Measurements from ENCODE around the gene NPBWR2. TPM values are rescaled to one million over a fixed set of nuclear protein-coding genes. Genes with fewer than 3 reads are reported as not detected.

NPBWR2 gene
- total RNA-seq, 1 experiment from 2014 or later = not detected

DNA sequence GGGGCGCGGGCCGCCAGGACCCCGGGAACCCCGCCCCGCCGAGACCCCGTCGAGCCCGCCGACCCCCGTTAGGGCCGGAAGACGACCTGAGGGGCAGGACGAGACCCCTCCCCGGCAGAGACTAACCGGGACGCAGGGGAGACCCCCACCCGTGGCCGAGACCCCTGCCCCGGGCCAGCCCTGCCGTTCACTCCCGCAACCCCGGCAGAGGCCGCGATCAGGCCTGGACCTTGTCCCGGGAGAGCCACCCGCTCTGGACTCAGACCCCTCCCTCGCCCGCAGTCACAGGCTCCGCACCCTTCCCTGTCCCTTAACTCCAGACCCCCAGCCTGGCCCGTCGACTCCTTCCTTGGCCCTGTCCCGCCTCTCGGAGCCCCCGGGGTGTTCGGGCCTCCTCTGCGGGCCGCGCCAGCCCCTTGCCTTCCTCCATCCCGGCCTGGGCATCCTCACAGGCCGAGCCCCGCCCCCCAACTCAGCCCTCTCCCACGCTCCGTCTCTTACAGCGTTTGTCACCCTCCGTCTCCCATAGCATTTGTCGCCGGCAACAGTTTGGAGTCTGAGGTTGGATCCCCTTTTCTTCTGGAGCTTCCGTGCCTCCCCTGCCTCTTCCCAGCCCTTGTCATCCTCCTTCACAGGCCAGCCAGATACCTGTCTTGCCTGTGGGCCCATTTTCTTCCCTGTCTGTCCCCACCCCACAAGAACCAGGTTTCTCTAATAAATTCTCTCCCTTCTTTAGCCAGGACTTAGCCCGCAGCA, 43.8 kb downstream of the NPBWR2 start:
- ChIA-PET CTCF (interaction anchor here (0.9 to 3.0 kb wide), 9 partner anchors 9 to 83 kb away, joined by 3 to 18 read pairs (median 6); partner anchors contain the start of genes PRPF6 and SAMD10), POLR2A (no interaction called here)
- Mint-ChIP-seq H3K36me3 (no peaks in the 10 kb centered on the region), H3K4me1 (peaks cover 32% of the 10 kb centered on the region), H3K4me3 (peak overlapping the region; percentile 82), H3K27ac (no peak overlapping the region), H3K9me3 (no peaks in the 10 kb centered on the region), H3K27me3 (ENCODE audit: low read depth) (peaks cover 7% of the 10 kb centered on the region)
- TF ChIP-seq, protein P1, sequence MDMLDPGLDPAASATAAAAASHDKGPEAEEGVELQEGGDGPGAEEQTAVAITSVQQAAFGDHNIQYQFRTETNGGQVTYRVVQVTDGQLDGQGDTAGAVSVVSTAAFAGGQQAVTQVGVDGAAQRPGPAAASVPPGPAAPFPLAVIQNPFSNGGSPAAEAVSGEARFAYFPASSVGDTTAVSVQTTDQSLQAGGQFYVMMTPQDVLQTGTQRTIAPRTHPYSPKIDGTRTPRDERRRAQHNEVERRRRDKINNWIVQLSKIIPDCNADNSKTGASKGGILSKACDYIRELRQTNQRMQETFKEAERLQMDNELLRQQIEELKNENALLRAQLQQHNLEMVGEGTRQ (CRISPR knock-in tag; IDR thresholded peaks at IDR 0.05) = no peak
- 0 out of 2 replicates have a peak, but pooled peaks have one; percentile 41 for TF ChIP-seq ZNF232 (CRISPR knock-in tag; IDR thresholded peaks at IDR 0.05)
- TF ChIP-seq ELF4 (CRISPR knock-in tag; IDR thresholded peaks at IDR 0.05; ENCODE audit: low read depth) = no peak
- 0 out of 2 replicates have a peak, but pooled peaks have one; percentile 37 for TF ChIP-seq ZBTB43 (CRISPR knock-in tag; IDR thresholded peaks at IDR 0.05)
- no peak for TF ChIP-seq GTF2I (CRISPR knock-in tag; conservative IDR thresholded peaks at IDR 0.05)
- no peak for TF ChIP-seq ERG (CRISPR knock-in tag; IDR thresholded peaks at IDR 0.05)
- TF ChIP-seq SMAD3 (CRISPR knock-in tag; IDR thresholded peaks at IDR 0.05; ENCODE audit: borderline replicate concordance) = no peak
- no peak for TF ChIP-seq ZNF219 (CRISPR knock-in tag; IDR thresholded peaks at IDR 0.05; ENCODE audit: borderline replicate concordance)
- TF ChIP-seq NFYB (CRISPR knock-in tag; conservative IDR thresholded peaks at IDR 0.05; ENCODE audit: low read depth) = no peak
- TF ChIP-seq ZBTB21 (CRISPR knock-in tag; IDR thresholded peaks at IDR 0.05; ENCODE audit: borderline replicate concordance) = no peak
- TF ChIP-seq GABPB1 (CRISPR knock-in tag; IDR thresholded peaks at IDR 0.05) = peak; percentile 3; the same call in 1 of the 2 replicates
- no peak for TF ChIP-seq ZNF416 (CRISPR knock-in tag; IDR thresholded peaks at IDR 0.05)
- no peak for TF ChIP-seq ETV6 (CRISPR knock-in tag; IDR thresholded peaks at IDR 0.05)
- no peak for TF ChIP-seq ESRRA (CRISPR knock-in tag; IDR thresholded peaks at IDR 0.05; ENCODE audit: borderline replicate concordance)
- no peak for TF ChIP-seq GRHL2 (CRISPR knock-in tag; IDR thresholded peaks at IDR 0.05; ENCODE audit: insufficient replicate concordance, severe bottlenecking)
- TF ChIP-seq PRRX2 (CRISPR knock-in tag; IDR thresholded peaks at IDR 0.05) = no peak
- TF ChIP-seq FOXJ3 (CRISPR knock-in tag; IDR thresholded peaks at IDR 0.05; ENCODE audit: borderline replicate concordance) = no peak
- TF ChIP-seq MYBL2 (CRISPR knock-in tag; IDR thresholded peaks at IDR 0.05) = no peak
- TF ChIP-seq, protein P2, sequence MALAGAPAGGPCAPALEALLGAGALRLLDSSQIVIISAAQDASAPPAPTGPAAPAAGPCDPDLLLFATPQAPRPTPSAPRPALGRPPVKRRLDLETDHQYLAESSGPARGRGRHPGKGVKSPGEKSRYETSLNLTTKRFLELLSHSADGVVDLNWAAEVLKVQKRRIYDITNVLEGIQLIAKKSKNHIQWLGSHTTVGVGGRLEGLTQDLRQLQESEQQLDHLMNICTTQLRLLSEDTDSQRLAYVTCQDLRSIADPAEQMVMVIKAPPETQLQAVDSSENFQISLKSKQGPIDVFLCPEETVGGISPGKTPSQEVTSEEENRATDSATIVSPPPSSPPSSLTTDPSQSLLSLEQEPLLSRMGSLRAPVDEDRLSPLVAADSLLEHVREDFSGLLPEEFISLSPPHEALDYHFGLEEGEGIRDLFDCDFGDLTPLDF (CRISPR knock-in tag; IDR thresholded peaks at IDR 0.05) = no peak
- no peak for TF ChIP-seq ZNF317 (CRISPR knock-in tag; IDR thresholded peaks at IDR 0.05; ENCODE audit: borderline replicate concordance, low read depth)
- TF ChIP-seq FOXP4 (CRISPR knock-in tag; IDR thresholded peaks at IDR 0.05) = no peak
- no peak for TF ChIP-seq ZNF281 (CRISPR knock-in tag; IDR thresholded peaks at IDR 0.05)
- no peak for TF ChIP-seq AFF4 (CRISPR knock-in tag; IDR thresholded peaks at IDR 0.05; ENCODE audit: borderline replicate concordance)
- DNase-seq (ENCODE audit: low spot score) = peak; percentile 46
- peak; percentile 10 for ATAC-seq

All from WTC11 (cell line).